Stimulated activated CD8-positive, alpha-beta memory T cell treated with anti-CD3 and anti-CD28 coated beads, Interleukin-4, amount 100 ng/mL, for 4 hours (primary cell): ENCODE data around the gene NCS1.
"Not testable (repeated sequence)": the region's sequence is repeated elsewhere in the genome, so short reads cannot be mapped to it uniquely, and the experiment has no call there.

Source experiments
- DNase-seq, 2 donors: peaks; one replicate each; pipeline ENCODE4 v3.0.0-alpha.2; 2020; ENCODE audit warnings: low read depth in 2 of 2, low spot score in 1 of 2

NCS1 gene

DNA sequence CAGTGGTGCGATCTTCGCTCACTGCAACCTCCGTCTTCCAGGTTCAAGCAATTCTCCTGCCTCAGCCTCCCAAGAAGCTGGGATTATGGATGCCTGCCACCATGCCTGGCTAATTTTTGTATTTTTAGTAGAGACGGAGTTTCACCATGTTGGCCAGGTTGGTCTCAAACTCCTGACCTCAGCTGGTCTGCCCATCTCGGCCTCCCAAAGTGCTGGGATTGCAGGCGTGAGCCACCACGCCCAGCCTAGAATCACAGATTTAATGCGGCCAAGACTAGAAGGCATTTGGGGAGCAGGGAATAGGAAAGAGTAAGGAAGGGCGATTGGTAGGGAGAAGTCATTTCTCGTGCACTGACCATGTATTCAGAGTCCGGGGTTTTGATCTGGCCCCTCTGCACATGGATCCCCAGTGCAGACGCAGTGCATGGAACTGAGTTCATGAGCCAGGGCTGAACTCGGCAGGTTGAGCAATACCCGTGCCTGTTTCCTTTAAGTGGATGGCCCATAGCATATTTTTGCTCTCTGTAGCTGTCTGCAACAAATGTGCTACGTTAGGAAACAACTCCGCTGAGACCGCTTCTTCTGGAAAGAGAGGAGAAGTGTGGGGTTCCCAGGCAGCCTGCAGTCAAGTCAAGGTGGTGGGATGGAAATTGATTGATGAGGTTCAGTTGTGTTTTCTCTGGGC is 90.0 kb downstream of the NCS1 start:
- DNase-seq, result no peak

DNA sequence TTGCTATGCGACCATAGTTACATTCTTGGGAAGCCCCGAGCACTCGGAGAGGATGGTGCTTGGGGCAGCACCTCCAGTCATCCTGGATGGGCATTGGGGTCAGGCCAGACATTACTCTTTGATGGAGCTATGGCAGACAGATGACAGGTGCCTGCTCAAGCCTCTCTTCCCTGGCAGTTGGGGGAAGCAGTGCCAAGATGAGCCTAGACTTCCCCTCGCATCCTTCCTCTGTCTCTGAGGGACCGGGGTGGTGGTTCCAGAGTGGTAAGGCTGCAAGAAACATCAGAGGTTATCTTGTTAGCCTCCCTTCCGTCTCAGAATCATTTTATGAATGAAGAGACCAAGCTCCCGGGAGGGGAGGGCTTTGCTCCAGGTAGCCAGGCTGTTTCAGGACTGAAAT is 90.6 kb downstream of the NCS1 start:
- no peak for DNase-seq

- no peak for DNase-seq
Observed at GRCh38 chr9:130263601-130264413, 91.6 kb downstream of the NCS1 start.

DNA sequence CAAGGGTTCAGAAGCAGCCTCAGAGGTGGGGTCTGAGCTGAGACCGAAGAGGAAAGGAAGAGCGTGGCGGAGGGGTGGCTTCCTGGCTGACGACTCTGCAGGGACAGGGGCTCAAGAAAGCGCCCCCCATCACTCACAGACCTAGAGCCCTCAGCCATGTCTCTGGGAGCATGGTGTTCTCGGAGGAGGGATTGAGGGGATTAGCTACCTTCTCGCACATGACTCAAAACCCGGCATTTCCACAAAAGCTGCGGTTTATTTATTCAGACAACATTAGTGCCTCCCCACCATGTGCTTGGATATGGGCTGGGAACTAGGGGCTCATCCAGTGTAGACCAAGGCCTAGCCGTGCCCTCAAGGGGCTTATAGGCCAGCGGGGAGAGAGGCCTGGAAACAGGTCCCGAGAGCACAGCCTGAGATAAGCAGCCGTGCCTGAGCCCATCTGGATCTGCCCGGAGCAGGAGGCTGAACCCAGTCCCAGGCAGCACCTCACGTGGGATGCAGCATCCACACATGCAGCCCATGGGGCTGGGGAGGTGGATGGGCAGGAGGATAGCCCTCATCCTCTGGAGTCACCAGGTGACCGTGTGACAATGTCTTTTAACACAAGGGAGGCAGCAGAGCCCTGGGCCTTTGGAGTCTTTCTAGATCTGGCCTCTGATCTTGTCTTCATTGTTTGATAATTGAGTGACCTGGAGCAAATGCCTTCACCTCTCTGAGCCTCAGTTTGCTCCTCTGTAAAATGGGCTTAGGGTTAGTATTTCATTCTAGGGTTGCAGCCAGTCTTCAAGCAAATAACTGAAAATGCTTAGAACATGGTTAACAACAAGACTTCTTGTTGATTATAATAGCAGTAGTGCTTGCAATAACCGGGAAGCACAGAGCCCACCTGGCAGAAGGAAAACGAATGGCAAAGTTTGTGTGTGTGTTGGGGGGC is 92.5 kb downstream of the NCS1 start:
- DNase-seq, result no peak

DNA sequence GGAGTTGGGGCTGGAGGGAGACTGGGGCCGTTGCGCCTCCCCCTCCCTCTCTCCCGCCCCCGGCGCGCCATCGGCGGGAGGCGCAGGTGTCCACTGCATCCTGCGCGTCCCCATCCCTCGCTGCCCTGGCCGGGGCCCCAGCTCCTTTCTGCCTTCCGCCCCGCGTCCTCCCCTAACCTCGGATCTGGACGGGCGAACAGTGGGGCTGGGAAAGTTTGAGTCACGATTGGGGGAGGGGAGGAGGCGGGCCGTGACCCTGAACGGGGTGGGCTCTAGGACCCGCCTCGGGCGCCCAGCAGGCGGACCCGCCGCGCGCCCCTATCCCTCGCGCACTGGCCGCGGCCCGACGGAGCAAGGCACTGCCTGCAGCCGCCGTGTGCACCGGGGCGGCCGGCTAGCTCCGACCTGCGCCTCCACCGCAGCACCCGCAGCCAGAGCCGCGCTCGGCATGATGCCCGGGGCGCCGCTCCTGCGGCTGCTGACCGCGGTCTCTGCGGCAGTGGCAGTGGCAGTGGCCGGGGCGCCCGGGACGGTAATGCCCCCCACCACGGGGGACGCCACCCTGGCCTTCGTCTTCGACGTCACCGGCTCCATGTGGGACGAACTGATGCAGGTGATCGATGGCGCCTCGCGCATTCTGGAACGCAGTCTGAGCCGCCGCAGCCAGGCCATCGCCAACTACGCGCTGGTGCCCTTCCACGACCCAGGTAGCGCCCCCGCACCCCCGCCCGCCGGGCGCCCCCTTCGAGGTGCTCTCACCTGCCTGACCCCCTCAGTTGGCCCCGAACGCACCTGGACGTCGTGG is 93.4 kb downstream of the NCS1 start, which contains the start of gene HMCN2:
Gene HMCN2 (plus strand): TSS at position 330 of the 805 bp plus-strand sequence. CDS start 119 bp downstream, at position 449.
- no peak for DNase-seq

- no peak for DNase-seq
Observed at GRCh38 chr9:130266236-130267098, 94.3 kb downstream of the NCS1 start.

DNA sequence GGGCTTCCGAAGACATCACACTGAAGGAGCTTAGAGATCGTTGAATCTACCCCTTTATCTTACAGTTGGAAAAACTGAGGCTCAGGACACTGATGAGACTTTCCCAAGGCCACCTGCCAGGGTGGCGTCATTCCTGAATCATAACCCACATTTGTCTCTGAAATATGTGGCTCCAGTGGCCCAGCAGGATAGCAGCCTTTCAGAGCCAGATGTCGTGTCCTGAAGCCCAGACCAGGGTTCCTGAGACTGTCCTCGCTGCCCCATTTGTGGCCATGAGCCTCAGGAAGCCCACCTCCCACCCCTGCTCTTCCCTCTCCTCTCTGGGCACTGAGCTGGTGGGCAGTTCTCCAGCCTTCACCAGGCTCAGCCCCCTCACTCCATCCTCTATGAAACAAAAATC is 95.7 kb downstream of the NCS1 start:
- DNase-seq, result no peak

DNA sequence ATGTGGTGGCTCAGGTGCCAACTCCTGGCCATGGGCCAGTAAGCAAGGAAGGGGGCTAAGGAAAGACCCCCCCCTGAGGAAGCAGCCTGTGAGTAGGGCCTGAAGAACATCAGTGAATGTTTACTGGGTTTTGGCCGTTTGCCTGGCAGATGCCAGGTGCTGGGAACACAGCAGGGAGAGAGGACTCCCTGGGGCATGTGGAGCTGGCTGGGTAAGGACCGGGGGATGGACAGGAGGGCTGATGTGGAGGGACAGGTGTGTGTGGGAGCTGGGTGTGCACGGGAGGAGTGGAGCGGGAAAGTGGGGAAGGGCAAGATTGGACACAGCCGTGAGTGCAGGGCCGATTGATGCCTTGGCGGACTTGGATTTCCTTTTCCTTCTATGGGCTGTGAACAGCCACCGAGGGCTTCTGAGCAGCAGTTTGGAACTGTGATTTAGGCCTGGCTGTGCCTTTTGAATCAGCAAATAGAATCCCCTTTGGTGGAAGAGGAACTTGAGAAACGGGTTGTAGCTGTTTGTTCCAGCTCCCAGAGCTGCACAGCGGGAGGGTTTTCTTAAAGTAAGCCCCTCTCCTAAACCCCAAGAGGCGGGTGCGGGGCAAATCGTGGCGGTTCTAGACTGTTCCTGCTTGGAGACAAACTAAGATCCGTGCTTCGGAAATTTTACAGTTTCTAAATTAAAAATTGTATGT is 96.5 kb downstream of the NCS1 start:
- DNase-seq, result no peak

DNA sequence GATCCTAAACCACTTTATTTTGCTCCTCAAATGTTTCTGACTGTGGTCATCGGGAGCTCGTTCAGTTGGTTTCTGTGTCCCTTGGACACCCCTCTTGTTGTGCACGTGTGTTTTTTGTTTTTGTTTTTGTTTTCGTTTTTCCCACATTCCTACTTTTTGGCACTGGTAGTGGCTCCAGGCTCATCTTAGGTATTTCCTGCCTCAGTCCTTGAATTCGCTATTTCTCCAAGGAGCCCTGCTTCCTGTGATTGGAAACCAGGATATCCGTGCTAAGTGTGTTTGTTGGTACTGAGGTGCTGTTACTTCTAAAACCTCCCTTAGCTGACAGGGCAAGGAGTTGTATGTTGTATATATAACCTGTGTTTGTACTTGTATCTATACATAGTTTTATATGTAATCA is 99.3 kb downstream of the NCS1 start:
- no peak for DNase-seq

- no peak for DNase-seq
Observed at GRCh38 chr9:130275156-130275555, 103.0 kb downstream of the NCS1 start.

GRCh38 chr9:130276121-130276520 is 103.9 kb downstream of the NCS1 start:
- DNase-seq, result no peak

DNA sequence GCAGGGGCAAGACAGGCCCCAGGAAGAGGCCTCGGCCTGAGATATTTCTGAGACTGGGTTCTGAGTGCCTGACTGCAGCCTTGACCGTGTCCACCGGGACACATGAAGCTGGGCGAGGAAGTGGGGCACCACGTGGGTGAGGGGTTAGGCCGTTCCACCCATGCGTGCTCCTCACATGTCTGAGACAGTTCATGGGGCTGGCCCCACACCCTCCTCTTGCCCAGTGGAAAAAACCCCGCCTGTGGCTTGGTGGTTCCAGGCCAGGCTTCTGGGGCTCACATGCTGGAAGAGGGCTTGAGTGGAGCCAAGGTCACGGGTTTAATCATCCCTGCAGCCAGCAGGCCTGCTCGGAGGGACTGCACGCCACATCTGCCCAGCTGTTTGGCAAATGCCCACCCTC is 104.8 kb downstream of the NCS1 start:
- no peak for DNase-seq

DNA sequence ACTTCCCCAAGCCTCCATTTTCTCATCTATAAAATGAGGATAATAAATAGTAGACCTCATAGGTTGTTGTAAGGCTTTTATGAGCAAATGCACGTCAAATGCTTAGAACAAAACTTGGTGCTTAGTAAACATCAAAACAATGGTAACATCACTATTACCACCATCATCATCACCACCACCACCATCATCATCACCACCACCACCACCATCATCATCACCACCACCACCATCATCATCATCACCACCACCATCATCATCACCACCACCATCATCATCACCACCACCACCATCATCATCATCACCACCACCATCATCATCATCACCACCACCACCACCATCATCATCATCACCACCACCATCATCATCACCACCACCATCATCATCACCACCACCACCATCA is 105.3 kb downstream of the NCS1 start:
- DNase-seq, result not testable (repeated sequence)

GRCh38 chr9:130283539-130284248 is 111.5 kb downstream of the NCS1 start:
- no peak for DNase-seq

- DNase-seq, result no peak
Observed at GRCh38 chr9:130284249-130284625, 112.0 kb downstream of the NCS1 start.

DNA sequence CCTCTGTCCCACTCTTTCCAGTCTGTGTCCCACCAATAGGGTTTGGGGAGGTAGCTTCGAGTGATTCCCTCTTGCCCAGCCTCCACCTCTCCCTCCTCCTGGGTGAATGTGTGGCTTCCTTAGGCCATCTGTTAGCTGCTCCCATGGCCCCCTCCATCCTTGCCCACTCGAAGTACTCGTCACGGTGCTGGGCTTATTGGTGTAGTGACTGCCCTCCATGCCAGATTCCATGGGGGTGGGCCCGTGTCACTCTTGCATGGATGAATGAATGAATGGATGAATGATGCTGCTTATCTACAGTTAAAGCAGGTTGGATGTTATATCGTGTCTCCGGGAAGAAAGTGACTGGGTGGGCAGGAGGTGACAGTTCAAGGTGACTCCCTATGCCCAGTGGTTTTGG is 112.5 kb downstream of the NCS1 start:
- no peak for DNase-seq

GRCh38 chr9:130285271-130285670 is 113.1 kb downstream of the NCS1 start:
- no peak for DNase-seq

- DNase-seq, result no peak
Observed at GRCh38 chr9:130286072-130286770, 114.0 kb downstream of the NCS1 start.
